RWPE1 (cell line): Measurements from ENCODE around the gene JAM2.

Source experiments
- CTCF ChIA-PET: fragments of 350-600 bp; sonication (Branson Sonifier 250); formaldehyde crosslinking; extraction: SDS; loops from one replicate; lab custom pipeline; 2021; lab: Yijun Ruan, JAX
- POLR2A ChIA-PET: fragments of 400-600 bp; formaldehyde crosslinking; extraction: SDS; loops from one replicate; lab custom pipeline; 2020; ENCODE audit warnings: antibody characterized with exemption; ENCODE audit not compliant: low non-redundant PET; lab: Yijun Ruan, JAX
- DNase-seq: peaks from one replicate; pipeline ENCODE4 v3.0.0; 2012; ENCODE audit warnings: low spot score
- H3K27ac ChIP-seq: fragments of 450-650 bp; 2 replicates; pipeline ENCODE4 v1.5.1; 2017
- CTCF ChIP-seq: fragments of 450-650 bp; conservative IDR thresholded peaks from 2 replicates; pipeline ENCODE4 v1.5.1; 2017; ENCODE audit warnings: low read depth, mild to moderate bottlenecking

Gene JAM2

DNA sequence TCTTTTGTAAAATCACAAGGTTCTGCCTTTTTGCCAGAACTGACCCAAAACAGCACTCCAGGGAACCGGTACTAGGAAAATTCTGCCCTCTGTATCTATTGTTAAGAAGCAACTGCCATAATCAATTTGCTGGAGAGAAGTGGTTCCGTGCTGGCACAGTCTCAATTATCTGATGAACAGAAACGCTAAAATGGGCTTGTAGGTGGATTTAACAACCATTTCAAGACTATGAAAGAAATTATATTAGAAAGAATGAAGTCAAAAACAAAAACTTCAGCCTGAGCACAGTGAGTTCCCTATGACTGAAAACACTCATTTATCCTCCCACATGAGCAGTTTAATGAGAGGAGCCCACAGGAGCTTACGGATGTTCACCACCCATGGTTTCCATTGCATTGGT lies 4.4 kb downstream of the JAM2 start:
- POLR2A ChIA-PET: no interaction called here
- CTCF ChIA-PET: interaction anchor here (1.3 kb wide), 1 partner anchor 35 kb away, joined by 3 read pairs; no protein-coding TSS in a partner anchor
- no peak for TF ChIP-seq CTCF
- no peak for DNase-seq
- no peak overlapping the region for H3K27ac ChIP-seq

GRCh38 chr21:25646474-25646873 lies 7.4 kb downstream of the JAM2 start:
- H3K27ac ChIP-seq: no peak overlapping the region
- DNase-seq: no peak
- CTCF ChIA-PET: interaction anchor here (0.7 kb wide), 1 partner anchor 38 kb away, joined by 3 read pairs; no protein-coding TSS in a partner anchor
- POLR2A ChIA-PET: no interaction called here
- no peak for TF ChIP-seq CTCF

GRCh38 chr21:25647647-25648046 lies 8.6 kb downstream of the JAM2 start:
- POLR2A ChIA-PET: no interaction called here
- TF ChIP-seq CTCF: no peak
- CTCF ChIA-PET: no interaction called here
- H3K27ac ChIP-seq: no peak overlapping the region
- DNase-seq: no peak

DNA sequence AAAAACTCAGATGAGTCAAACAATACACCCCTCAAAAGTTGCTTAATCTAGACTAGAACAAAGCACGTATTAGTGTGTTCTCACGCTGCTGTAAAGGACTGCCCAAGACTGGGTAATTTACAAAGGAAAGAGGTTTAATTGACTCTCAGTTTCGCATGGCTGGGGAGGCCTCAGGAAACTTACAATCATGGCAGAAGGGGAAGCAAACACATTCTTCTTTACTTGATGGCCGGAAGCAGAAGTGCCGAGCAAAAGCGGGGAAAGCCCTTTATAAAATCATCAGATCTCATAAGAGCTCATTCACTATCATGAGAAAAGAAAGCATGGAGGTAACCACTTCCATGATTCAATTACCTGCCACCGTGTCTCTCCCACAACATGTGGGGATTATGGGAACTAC lies 10.1 kb downstream of the JAM2 start:
- H3K27ac ChIP-seq: no peak overlapping the region
- no peak for TF ChIP-seq CTCF
- ChIA-PET CTCF (no interaction called here), POLR2A (no interaction called here)
- DNase-seq: no peak

- CTCF ChIA-PET: no interaction called here
- POLR2A ChIA-PET: no interaction called here
- H3K27ac ChIP-seq: no peak overlapping the region
- TF ChIP-seq CTCF: no peak
- DNase-seq: no peak
Measured at GRCh38 chr21:25656412-25656811, 17.4 kb downstream of the JAM2 start.

GRCh38 chr21:25657140-25657539 lies 18.1 kb downstream of the JAM2 start:
- no peak overlapping the region for H3K27ac ChIP-seq
- TF ChIP-seq CTCF: no peak
- DNase-seq: no peak
- ChIA-PET CTCF (no interaction called here), POLR2A (no interaction called here)
